T-helper 1 cell treated with Interleukin-12 subunit alpha and Interleukin-12 subunit beta and Interleukin-4 antibody, amounts not matched to agents 30 ng/mL and 1 ng/mL, for 36 hours (primary cell): ENCODE data around the gene PTDSS2. TPM values are rescaled to one million over a fixed set of nuclear protein-coding genes. Genes with fewer than 3 reads are reported as not detected.

Experiments
- intact Hi-C: fragments of 100-400 bp; cut with micrococcal nuclease; formaldehyde crosslinking; loops from one replicate; pipeline ENCODE4 v1.15.1; 2024
- total RNA-seq: library from RNA; stranded (reverse); gene quantifications from 2 replicates; pipeline ENCODE4 v1.2.3, GENCODE V29; 2022

The PTDSS2 gene
- total RNA-seq, 1 donor from 2014 or later, result 30.8 TPM

DNA sequence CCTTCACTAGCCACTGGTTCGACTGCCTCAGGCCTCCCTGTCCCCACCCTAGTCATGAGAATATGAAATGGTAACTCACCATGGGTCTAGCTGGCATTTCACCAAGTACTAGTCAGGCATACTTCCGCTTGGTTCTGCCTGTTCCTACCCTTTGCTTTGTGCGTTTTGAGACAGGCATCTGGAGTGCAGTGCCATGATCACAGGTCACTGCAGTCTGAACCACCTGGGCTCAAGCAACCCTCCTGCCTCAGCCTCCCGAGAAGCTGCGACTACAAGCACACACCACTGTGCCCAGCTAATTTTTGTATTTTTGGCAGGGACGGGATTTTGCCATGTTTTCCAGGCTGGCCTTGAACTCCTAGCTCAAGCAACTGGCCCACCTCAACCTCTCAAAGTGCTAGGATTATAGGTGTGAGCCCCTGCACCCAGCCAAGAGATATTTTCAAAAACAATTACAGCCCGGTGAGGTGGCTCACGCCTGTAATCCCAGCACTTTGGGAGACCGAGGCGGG, 71.2 kb downstream of the PTDSS2 start:
- intact Hi-C loops, result no loop called here

GRCh38 chr11:526192-526591, 76.1 kb downstream of the PTDSS2 start:
- intact Hi-C loops, result no loop called here

DNA sequence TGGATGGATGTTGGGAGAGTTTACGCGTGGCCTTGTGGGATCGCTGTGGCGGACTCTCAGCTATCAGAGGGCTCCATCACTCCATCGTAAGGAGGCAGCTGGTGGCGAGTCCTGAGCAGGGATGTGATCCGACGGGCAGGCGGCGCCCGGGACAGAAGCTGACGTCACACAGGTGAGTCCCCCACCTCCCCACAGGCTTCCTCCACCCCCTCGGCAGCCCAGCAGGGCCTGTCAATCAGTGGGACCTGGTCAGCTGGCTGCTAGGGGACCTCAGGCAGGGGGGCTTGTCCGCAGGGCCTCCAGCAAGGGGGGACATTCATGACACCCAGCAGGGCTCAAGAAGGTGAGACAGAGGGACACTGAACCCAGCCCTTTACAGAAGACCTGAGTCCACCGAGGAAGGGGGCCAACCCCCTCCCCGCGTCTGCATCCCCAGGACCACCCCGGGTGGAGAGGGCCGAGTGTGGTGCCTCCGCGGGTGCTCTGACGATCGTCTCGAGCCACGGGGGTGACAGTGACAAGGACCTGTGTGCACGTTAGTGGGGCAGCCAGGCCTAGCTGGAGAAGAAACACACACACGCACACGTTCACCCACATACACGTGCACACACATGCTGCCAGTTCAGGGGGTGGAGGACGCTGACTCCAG, 78.2 kb downstream of the PTDSS2 start:
- intact Hi-C loops, result no loop called here

DNA sequence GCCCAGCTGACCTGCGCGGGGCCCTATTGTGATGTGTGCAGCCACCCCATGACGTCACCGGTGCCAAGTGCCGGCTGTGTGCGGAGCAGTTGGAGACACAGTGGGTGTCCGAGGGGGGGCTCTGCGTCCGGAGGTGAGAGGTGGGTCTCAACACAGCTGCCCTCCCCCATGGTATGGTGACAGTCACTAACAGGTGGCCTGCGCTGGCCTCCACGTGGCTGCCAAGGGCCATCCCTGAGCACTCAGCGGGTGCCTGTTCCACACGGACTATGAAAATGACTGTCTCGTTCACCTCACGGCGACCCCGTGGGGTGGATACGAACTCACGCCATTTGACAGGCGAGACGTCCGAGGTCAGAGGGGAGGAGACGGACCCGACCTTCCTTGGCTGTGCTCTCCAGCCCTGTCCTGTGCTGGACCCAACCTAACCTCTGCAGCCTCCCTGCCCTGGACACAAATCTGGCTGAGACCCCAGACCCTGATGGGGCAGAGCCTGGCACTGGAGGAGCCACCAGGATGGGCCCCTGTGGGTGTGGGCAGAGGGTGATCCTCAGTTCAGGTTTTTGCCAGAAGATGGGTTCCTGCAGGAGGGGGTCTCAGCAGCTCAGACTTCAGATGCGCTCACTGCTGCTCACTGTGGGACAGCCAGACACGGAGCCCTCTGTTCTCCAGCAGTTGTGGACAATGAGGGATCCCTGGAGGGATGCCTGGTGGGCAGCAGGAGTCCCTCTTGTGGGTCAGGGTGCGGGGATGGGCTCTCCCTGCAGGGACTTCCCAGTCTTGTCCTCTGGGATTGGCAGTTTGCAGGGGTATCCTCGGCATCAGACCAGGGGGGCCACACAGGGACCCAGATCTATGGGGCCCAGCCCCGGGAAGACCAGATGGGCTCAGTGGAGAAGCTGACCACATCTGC, 79.0 kb downstream of the PTDSS2 start:
- intact Hi-C loops, result no loop called here

- intact Hi-C loops, result no loop called here
Observed at GRCh38 chr11:529728-530411, 79.8 kb downstream of the PTDSS2 start.

DNA sequence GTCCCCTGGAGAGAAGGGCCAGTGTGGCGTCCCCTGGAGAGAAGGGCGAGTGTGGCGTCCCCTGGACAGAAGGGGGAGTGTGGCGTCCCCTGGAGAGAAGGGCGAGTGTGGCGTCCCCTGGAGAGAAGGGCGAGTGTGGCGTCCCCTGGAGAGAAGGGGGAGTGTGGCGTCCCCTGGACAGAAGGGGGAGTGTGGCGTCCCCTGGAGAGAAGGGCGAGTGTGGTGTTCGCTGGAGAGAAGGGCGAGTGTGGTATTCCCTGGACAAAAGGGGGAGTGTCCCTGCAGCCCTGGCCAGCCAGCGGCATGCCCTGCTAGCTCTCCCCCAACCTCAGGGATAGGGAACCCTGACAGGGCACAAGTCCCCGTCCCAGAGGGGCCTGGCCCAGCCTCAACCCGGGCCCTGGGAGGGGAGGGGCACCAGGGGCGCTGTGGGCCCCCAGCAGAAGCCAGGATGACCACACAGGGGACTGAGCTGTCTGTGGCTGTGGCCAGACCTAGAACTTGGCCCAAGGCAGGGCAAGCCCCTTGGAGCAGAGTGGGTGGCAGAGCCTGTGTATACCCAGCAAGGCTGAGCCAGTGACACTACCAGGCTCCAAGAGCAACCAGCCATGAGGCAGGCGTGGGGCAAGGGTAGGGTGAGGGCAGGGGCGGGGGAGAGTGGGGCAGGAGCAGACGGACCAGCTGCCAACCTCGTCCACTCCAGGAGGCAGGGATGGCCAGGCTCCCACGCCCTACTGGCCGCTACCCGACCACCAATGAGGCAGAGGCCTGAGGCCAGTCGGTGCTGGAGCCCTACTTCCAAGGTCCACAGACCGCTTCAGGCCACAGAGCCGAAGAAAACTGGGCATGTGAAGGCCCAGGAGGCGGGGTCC, 81.1 kb downstream of the PTDSS2 start:
- intact Hi-C loops, result no loop called here

GRCh38 chr11:531919-532526, 81.9 kb downstream of the PTDSS2 start:
- intact Hi-C loops, result no loop called here

DNA sequence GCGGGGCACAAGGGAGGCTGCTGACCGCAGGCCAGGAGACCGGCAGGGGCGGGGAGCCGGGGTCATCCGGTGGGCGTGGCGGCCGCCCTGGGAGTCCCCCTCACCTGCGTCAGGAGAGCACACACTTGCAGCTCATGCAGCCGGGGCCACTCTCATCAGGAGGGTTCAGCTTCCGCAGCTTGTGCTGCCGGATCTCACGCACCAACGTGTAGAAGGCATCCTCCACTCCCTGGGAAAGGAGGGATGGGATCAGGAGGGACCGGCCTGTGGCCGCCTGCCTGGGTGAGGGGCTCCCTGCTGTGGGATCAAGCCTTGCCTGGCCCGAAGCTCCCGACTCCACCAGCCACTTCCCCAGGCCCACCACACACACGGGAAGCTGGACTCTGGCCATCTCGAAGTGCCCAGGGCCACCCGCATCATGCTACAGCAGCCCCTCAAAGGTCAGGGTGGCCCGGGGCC, 82.5 kb downstream of the PTDSS2 start:
- intact Hi-C loops, result no loop called here

GRCh38 chr11:532986-533585, 83.0 kb downstream of the PTDSS2 start:
- intact Hi-C loops, result no loop called here

- intact Hi-C loops, result loop anchor here (2.0 kb wide), 2 partner anchors 15 to 263 kb away; no protein-coding TSS in a partner anchor
Observed at GRCh38 chr11:533586-534395, 83.7 kb downstream of the PTDSS2 start.

GRCh38 chr11:534396-535209, 84.5 kb downstream of the PTDSS2 start:
- intact Hi-C loops, result loop anchor here (1.0 to 5.0 kb wide), 8 partner anchors 16 to 262 kb away; partner anchors contain the start of genes DEAF1, LMNTD2, RASSF7 and RNH1

DNA sequence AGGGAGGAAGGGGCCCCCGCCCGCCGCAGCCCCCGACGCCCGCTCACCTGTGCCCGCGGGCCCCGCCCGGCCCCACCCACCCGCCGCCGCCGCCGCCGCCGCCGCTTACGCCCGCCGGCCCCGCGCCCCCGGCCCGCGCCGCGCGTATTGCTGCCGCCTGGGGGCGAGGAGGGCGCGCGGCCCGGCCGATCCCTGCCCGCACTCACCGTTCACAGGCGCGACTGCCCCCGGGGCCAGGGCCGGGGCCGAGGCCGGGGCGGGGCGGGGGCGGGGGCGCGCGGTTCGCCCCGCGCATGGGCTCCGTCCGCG, 85.1 kb downstream of the PTDSS2 start:
- intact Hi-C loops, result loop anchor here (1.0 to 5.0 kb wide), 8 partner anchors 16 to 262 kb away; partner anchors contain the start of genes DEAF1, LMNTD2, RASSF7 and RNH1

DNA sequence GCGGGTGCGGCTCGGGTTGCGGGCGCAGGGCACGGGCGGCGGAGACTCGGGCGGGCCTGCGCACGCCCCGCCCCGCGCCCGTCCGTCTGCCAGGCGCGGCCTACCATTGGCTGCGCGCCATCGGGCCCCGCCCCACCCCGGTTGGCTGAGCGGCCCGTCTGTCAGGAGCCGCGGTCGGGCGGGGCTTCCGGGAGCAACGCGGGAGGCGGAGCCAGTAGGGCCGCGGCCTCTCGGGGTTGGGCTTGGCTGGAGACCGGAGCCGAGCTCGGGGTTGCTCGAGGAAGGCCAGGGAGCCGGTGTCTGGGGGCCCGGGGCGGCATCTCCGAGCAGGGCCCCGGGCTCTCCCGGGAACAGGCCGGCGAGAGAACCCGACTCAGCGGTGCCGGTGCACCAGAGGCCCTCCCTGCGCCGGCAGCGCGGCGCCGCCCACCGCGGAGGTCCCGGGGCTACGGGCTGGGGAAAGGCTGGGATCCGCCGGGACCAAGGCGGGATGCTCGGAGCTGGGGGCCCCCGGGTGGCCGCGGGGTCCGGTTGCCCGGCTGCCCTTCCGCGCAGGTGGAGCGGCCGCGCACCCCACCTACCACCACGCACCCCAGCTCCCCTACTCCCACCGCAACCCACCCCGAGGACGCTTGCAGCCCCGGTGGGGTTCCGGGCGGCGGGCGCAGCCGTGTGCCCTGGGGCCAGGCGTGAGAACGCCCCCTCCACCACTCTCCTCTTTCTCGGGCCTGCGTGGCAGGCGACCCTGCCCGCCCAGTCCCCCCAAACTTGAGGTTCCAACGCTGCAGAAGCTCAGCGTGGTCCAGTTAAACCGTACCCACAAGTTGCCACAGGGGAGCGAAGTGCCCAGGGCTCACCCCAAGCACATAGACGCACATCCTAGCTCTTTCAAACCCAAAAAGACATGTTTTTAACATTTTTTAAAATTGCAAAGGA, 85.7 kb downstream of the PTDSS2 start, which contains the start of gene HRAS:
Gene HRAS (minus strand): TSS at position 58 of the 936 bp plus-strand sequence.
- intact Hi-C loops, result loop anchor here (1.0 to 5.0 kb wide), 8 partner anchors 17 to 261 kb away; partner anchors contain the start of genes DEAF1, LMNTD2, RASSF7 and RNH1

DNA sequence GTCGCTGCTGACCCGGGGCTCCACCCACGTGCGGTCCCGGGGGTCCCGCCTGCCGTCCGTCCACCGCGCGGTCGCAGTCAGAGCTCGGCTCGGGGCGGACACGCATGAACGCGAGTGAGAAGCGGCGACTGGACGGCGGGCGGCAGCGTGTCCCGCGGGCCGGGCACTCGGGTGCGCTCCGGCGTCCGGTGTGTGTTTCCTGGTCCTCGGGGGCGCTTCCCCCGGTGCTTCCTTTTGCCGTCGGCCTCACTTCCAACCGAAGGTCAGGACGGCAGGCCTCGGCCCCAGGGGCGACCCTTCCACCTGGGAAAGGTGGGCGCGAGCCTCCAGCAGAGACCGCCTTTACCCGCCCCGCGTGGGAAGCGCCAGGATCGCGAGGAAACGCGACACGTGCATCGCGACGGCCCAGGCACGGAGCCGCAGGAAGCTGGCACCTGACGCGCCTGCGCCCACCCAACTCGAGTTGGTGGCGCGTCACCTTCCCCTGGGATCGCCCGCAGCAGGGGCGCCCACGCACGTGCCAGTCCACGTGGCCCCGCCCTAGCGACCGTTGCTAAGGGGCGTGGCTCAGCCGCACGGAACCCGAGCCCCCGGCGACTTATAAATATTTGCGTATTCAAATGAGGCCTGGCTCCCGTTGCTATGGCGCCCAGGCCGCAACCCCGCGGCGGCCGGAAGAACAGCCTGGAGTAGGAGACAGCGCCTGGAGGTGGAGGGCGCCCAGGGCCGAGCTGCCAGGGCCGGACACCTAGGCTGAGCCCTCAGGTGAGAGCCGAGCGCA, 87.0 kb downstream of the PTDSS2 start, which contains the start of gene LRRC56:
Gene LRRC56 (plus strand): TSS at position 687 of the 781 bp plus-strand sequence. CDS start 3,158 bp downstream, outside the sequence.
- intact Hi-C loops, result loop anchor here (1.0 to 5.0 kb wide), 2 partner anchors 39 to 185 kb away; partner anchors contain the start of gene PHRF1

DNA sequence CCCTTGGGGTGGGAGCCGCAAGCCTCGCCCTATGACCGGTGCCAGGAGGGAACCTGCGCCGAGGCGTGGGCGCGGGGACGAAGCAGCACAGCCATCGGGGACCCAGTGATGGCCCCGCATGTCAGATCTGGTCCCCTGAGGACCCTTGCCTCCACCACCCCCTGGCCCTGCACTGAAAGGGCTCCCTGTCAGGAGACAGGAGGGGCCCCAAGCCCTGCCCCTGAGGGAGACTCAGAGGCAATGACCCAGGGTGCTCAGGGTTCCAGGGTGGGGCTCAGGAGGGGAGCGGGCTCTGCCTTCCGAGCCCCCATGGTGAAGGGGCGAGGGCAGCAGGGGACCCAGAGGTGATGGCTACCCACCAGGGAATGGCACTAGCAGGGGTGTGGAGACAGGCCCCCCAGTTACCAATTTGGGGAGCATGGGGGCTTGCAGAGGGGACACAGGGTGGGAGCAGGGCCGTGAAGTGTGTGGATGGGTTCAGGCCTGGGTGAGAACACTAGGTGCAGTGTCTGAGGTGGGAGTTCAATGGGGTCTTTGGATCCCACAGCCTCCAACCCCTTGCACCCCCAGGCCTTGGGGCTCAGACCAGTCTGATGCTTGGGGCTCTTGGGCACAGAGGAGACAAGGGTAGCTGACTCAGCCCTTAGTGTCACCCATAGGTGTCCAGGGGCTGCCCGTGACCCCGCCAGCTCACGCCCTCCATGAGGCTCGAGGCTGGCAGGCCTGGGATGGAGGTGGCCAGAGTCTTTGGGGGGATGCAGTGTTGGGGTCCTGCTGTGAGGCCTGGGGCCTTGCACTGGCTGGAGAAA, 87.7 kb downstream of the PTDSS2 start:
- intact Hi-C loops, result loop anchor here (1.0 to 5.0 kb wide), 2 partner anchors 38 to 184 kb away; partner anchors contain the start of gene PHRF1
